ENCODE data around the gene DNAJB14. TPM values are rescaled to one million over a fixed set of nuclear protein-coding genes. Genes with fewer than 3 reads are reported as not detected.

Gene DNAJB14
- total and polyA plus RNA-seq, 2 of the 4 experiments (the other 2 are of a cell fraction): 12.9 to 15.6 TPM

- H3K56ac ChIP-seq (ENCODE audit: extremely low read depth, insufficient read depth, low read length): no peak overlapping the region
- H2BK15ac ChIP-seq (ENCODE audit: low read depth, low read length): no peak overlapping the region
- no peak for TF ChIP-seq CEBPB (IDR thresholded peaks at IDR 0.05; ENCODE audit: low read depth, low read length)
- no peak for TF ChIP-seq MAZ (IDR thresholded peaks at IDR 0.05; ENCODE audit: borderline replicate concordance, low read depth, low read length)
- no peak for TF ChIP-seq RAD21 (IDR thresholded peaks at IDR 0.05; ENCODE audit: low read length)
- TF ChIP-seq CHD1 (IDR thresholded peaks at IDR 0.05; ENCODE audit: low read depth, low read length): no peak
- TF ChIP-seq POLR2A (IDR thresholded peaks at IDR 0.05; ENCODE audit: low read depth, low read length): no peak
- no peak for TF ChIP-seq BHLHE40 (IDR thresholded peaks at IDR 0.05; ENCODE audit: low read depth, low read length)
- no peak for TF ChIP-seq SMC3 (IDR thresholded peaks at IDR 0.05; ENCODE audit: low read depth, low read length)
- no peak for TF ChIP-seq RFX5 (IDR thresholded peaks at IDR 0.05; ENCODE audit: low read depth, low read length)
- TF ChIP-seq MAFK (IDR thresholded peaks at IDR 0.05; ENCODE audit: low read depth, low read length): no peak
- TF ChIP-seq MXI1 (IDR thresholded peaks at IDR 0.05; ENCODE audit: borderline replicate concordance, low read depth, low read length): no peak
- no peak for TF ChIP-seq FOS (IDR thresholded peaks at IDR 0.05; ENCODE audit: low read depth, low read length)
- TF ChIP-seq, protein P1, sequence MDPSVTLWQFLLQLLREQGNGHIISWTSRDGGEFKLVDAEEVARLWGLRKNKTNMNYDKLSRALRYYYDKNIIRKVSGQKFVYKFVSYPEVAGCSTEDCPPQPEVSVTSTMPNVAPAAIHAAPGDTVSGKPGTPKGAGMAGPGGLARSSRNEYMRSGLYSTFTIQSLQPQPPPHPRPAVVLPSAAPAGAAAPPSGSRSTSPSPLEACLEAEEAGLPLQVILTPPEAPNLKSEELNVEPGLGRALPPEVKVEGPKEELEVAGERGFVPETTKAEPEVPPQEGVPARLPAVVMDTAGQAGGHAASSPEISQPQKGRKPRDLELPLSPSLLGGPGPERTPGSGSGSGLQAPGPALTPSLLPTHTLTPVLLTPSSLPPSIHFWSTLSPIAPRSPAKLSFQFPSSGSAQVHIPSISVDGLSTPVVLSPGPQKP (IDR thresholded peaks at IDR 0.05; ENCODE audit: borderline replicate concordance, low read depth, low read length): no peak
- TF ChIP-seq, protein P2, sequence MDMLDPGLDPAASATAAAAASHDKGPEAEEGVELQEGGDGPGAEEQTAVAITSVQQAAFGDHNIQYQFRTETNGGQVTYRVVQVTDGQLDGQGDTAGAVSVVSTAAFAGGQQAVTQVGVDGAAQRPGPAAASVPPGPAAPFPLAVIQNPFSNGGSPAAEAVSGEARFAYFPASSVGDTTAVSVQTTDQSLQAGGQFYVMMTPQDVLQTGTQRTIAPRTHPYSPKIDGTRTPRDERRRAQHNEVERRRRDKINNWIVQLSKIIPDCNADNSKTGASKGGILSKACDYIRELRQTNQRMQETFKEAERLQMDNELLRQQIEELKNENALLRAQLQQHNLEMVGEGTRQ (IDR thresholded peaks at IDR 0.05; ENCODE audit: low read depth, low read length): no peak
- no peak for TF ChIP-seq CTCF (conservative IDR thresholded peaks at IDR 0.05; ENCODE audit: low read depth, low read length)
- TF ChIP-seq RCOR1 (IDR thresholded peaks at IDR 0.05; ENCODE audit: insufficient replicate concordance, low read length): no peak
- no peak for TF ChIP-seq NFE2L2 (IDR thresholded peaks at IDR 0.05; ENCODE audit: low read depth, low read length)
- no peak overlapping the region for H4K8ac ChIP-seq (ENCODE audit: low read depth in 2 of 2, low read length in 2 of 2)
- in situ Hi-C loops (cut with MboI; ENCODE audit: low sequenced_read_pairs) (no loop called here), dilution Hi-C loops (cut with HindIII; ENCODE audit: low sequenced_read_pairs, unreplicated experiment) (no loop called here), intact Hi-C loops (cut with micrococcal nuclease) (no loop called here)
- ATAC-seq (ENCODE audit: low read depth) (no peak), DNase-seq (no peak)
- ChIA-PET CTCF (interaction anchor here (1.3 kb wide), 1 partner anchor 39 kb away, joined by 3 read pairs; no protein-coding TSS in a partner anchor), POLR2A (ENCODE audit: unreplicated experiment) (no interaction called here)
- H3K4ac ChIP-seq (ENCODE audit: low read depth, low read length): no peak overlapping the region
- no peaks in the 10 kb centered on the region for H3K4me1 ChIP-seq (ENCODE audit: control insufficient read depth, insufficient read depth, low read length)
- no peak overlapping the region for H3K14ac ChIP-seq (replicated peaks; ENCODE audit: low read depth, low read length)
- H2AK5ac ChIP-seq (ENCODE audit: low read depth, low read length): no peak overlapping the region
- H3K79me1 ChIP-seq (ENCODE audit: low read depth in 1 of 2, low read length in 2 of 2): no peaks in the 10 kb centered on the region
- H4K20me1 ChIP-seq (ENCODE audit: insufficient read depth, low read length): no peaks in the 10 kb centered on the region
- H4K91ac ChIP-seq (ENCODE audit: insufficient read depth, low read depth, low read length): no peak overlapping the region
- no peaks in the 10 kb centered on the region for H3K36me3 ChIP-seq (ENCODE audit: control insufficient read depth, insufficient read depth, low read length)
- H2BK5ac ChIP-seq (ENCODE audit: low read depth, low read length, poor library complexity, severe bottlenecking): no peak overlapping the region
- no peaks in the 10 kb centered on the region for H3K27me3 ChIP-seq (ENCODE audit: control insufficient read depth, insufficient read depth, low read length)
- no peak overlapping the region for H3K18ac ChIP-seq (ENCODE audit: low read depth, low read length)
- no peak overlapping the region for H2AK9ac ChIP-seq (replicated peaks; ENCODE audit: low read depth, low read length, poor library complexity)
- no TSS peak for BruUV-seq (replicated peaks)
- H3K4me3 ChIP-seq (ENCODE audit: insufficient read depth, low read depth, low read length): no peak overlapping the region
- H4K5ac ChIP-seq (ENCODE audit: low read depth, low read length): no peak overlapping the region
- no peak overlapping the region; the same call in 1 of the 2 replicates for H2BK120ac ChIP-seq (ENCODE audit: low read depth, low read length)
- H3K27ac ChIP-seq (ENCODE audit: insufficient read depth, low read length): no peak overlapping the region
- H3K23ac ChIP-seq (ENCODE audit: low read depth, low read length): no peak overlapping the region
- no peak overlapping the region for H3K9ac ChIP-seq (ENCODE audit: low read depth, low read length)
- H2AFZ ChIP-seq (replicated peaks; ENCODE audit: low read length, poor library complexity): no peak overlapping the region
- H3K9me1 ChIP-seq (ENCODE audit: insufficient read depth, low read length): no peaks in the 10 kb centered on the region
- H3K9me3 ChIP-seq (ENCODE audit: control insufficient read depth, insufficient read depth, low read length): no peaks in the 10 kb centered on the region
- no peak overlapping the region for H2BK20ac ChIP-seq (ENCODE audit: low read depth, low read length)
- H3K4me2 ChIP-seq (ENCODE audit: low read depth, low read length): no peak overlapping the region
Measured at GRCh38 chr4:99987681-99988080, 41.3 kb upstream of the DNAJB14 start.
